ENCODE results near the gene CDC20B.

DNA sequence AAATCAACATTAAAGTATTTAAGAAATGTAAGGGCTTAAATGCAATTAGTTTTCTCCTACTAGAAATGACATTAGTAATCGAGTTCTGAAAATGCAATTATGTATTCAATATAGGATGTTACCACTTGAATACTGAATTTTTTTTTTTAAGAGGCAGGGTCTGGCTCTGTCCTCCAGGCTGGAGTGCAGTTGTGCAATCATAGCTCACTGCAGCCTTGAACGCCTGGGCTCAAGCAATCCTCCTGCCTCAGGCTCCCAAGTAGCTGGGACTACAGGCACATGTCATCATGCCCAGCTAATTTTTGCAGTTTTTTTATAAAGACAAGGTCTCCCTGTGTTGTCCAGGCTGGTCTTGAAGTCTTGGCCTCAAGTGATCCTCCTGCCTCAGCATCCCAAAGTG lies 1.5 kb downstream of the CDC20B start:
- TF ChIP-seq, protein P1, sequence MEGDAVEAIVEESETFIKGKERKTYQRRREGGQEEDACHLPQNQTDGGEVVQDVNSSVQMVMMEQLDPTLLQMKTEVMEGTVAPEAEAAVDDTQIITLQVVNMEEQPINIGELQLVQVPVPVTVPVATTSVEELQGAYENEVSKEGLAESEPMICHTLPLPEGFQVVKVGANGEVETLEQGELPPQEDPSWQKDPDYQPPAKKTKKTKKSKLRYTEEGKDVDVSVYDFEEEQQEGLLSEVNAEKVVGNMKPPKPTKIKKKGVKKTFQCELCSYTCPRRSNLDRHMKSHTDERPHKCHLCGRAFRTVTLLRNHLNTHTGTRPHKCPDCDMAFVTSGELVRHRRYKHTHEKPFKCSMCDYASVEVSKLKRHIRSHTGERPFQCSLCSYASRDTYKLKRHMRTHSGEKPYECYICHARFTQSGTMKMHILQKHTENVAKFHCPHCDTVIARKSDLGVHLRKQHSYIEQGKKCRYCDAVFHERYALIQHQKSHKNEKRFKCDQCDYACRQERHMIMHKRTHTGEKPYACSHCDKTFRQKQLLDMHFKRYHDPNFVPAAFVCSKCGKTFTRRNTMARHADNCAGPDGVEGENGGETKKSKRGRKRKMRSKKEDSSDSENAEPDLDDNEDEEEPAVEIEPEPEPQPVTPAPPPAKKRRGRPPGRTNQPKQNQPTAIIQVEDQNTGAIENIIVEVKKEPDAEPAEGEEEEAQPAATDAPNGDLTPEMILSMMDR (IDR thresholded peaks at IDR 0.05), result no peak
- TF ChIP-seq ZFX (IDR thresholded peaks at IDR 0.05; ENCODE audit: borderline replicate concordance), result no peak
